ENCODE results near the gene ENO2. TPM values are rescaled to one million over a fixed set of nuclear protein-coding genes. Genes with fewer than 3 reads are reported as not detected.
A peak's percentile ranks its signal among the peaks of the same experiment; 100 is the strongest.

Gene ENO2
- total RNA-seq, 1 experiment from 2014 or later, result 138 TPM

DNA sequence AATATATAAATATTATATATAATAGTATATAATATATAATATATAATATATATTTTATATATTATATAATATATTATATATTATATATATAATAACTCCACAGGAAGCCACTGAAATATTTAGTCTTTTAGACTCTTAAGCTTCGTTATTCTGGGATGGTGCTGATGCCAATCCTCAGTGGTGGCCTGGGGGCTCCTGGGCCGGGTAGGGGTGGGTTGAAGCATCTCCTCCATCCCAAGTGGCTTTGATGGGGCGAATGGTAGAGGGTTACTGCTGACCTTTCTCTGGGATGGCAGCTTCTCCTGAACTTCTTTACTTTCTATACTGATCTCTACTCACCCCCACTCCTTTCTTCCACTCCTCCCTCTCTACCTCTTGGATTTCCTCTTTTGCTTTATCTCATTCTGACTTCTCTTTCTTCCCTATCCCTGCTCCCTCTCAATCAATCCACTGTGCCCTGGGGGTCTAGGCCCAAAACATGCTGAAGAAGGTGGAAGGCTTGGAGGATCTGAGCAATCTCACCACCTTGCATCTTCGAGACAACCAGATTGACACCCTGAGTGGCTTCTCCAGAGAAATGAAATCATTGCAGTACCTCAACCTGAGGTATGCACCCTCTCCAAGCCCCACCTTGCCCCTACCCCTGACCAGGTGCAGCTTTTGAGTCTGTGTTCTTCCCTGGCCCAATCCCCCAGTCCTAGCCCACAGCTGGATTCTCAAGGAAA, 4.8 kb upstream of the ENO2 start:
- intact Hi-C loops (cut with micrococcal nuclease; ENCODE audit: unreplicated experiment), result no loop called here
- TF ChIP-seq, protein P1, sequence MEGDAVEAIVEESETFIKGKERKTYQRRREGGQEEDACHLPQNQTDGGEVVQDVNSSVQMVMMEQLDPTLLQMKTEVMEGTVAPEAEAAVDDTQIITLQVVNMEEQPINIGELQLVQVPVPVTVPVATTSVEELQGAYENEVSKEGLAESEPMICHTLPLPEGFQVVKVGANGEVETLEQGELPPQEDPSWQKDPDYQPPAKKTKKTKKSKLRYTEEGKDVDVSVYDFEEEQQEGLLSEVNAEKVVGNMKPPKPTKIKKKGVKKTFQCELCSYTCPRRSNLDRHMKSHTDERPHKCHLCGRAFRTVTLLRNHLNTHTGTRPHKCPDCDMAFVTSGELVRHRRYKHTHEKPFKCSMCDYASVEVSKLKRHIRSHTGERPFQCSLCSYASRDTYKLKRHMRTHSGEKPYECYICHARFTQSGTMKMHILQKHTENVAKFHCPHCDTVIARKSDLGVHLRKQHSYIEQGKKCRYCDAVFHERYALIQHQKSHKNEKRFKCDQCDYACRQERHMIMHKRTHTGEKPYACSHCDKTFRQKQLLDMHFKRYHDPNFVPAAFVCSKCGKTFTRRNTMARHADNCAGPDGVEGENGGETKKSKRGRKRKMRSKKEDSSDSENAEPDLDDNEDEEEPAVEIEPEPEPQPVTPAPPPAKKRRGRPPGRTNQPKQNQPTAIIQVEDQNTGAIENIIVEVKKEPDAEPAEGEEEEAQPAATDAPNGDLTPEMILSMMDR (conservative IDR thresholded peaks at IDR 0.05; ENCODE audit: low read depth, low read length), result no peak
- TF ChIP-seq EZH2 (IDR thresholded peaks at IDR 0.05; ENCODE audit: borderline replicate concordance, low read depth, low read length, poor library complexity, severe bottlenecking), result no peak
- BruUV-seq (replicated peaks), result no TSS peak
- H3K36me3 ChIP-seq (ENCODE audit: insufficient read depth, low read length, poor library complexity, severe bottlenecking), result no peaks in the 10 kb centered on the region
- H3K4me1 ChIP-seq (ENCODE audit: insufficient read depth, low read length, poor library complexity, severe bottlenecking), result peaks cover 6% of the 10 kb centered on the region
- H3K4me3 ChIP-seq (ENCODE audit: low read depth, low read length, poor library complexity, severe bottlenecking), result no peak overlapping the region
- ChIA-PET POLR2A (ENCODE audit: low non-redundant PET) (no interaction called here), CTCF (no interaction called here)
- DNase-seq (ENCODE audit: low spot score), result no peak
- no peak overlapping the region for H3K27ac ChIP-seq (ENCODE audit: low read depth, low read length, poor library complexity, severe bottlenecking)
- no peaks in the 10 kb centered on the region for H3K9me3 ChIP-seq (ENCODE audit: low read depth, low read length, poor library complexity, severe bottlenecking)
- no peaks in the 10 kb centered on the region for H3K27me3 ChIP-seq (replicated peaks; ENCODE audit: insufficient read depth, low read depth, low read length, poor library complexity)

DNA sequence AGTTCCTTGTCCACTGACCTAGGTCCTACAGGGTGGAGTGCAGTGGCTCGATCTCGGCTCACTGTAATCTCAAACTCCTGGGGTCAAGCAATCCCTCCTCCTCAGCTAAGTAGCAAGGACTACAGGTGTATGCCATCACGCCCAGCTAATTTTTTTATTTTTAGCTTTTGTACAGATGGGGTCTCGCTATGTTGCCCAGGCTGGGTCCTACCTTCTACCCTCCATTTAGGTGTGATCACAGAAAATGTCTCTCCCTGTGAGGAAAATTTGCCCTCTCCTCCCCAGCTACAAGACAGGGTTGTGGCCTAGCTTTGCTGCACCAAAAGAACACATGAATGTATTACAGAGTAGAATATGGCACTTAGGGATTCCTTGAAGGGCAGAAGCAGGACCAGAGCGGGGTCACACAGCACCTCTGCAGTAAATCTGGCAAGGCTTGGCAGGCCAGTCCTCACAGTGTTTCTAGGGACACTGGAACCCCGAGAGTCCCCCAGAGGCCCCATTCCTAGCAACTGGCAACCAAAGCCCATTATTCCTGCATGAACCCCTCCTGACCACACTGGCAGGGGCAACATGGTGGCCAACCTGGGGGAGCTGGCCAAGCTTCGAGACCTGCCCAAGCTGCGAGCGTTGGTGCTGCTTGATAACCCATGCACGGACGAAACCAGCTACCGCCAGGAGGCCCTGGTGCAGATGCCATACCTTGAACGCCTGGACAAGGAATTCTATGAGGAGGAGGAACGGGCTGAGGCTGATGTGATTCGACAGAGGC, 2.0 kb upstream of the ENO2 start:
- H3K4me1 ChIP-seq (ENCODE audit: insufficient read depth, low read length, poor library complexity, severe bottlenecking), result peaks cover 13% of the 10 kb centered on the region
- peaks cover 17% of the 10 kb centered on the region for H3K36me3 ChIP-seq (ENCODE audit: insufficient read depth, low read length, poor library complexity, severe bottlenecking)
- TF ChIP-seq, protein P1 (conservative IDR thresholded peaks at IDR 0.05; ENCODE audit: low read depth, low read length), result no peak
- no peak for TF ChIP-seq EZH2 (IDR thresholded peaks at IDR 0.05; ENCODE audit: borderline replicate concordance, low read depth, low read length, poor library complexity, severe bottlenecking)
- CTCF ChIA-PET, result interaction anchor here (1.0 kb wide), 1 partner anchor 60 kb away, joined by 4 read pairs; the partner anchor contains the start of gene USP5
- POLR2A ChIA-PET (ENCODE audit: low non-redundant PET), result no interaction called here
- DNase-seq (ENCODE audit: low spot score), result no peak
- H3K27ac ChIP-seq (ENCODE audit: low read depth, low read length, poor library complexity, severe bottlenecking), result no peak overlapping the region
- intact Hi-C loops (cut with micrococcal nuclease; ENCODE audit: unreplicated experiment), result no loop called here
- H3K27me3 ChIP-seq (replicated peaks; ENCODE audit: insufficient read depth, low read depth, low read length, poor library complexity), result no peaks in the 10 kb centered on the region
- H3K4me3 ChIP-seq (ENCODE audit: low read depth, low read length, poor library complexity, severe bottlenecking), result no peak overlapping the region
- no peaks in the 10 kb centered on the region for H3K9me3 ChIP-seq (ENCODE audit: low read depth, low read length, poor library complexity, severe bottlenecking)
- BruUV-seq (replicated peaks), result no TSS peak

DNA sequence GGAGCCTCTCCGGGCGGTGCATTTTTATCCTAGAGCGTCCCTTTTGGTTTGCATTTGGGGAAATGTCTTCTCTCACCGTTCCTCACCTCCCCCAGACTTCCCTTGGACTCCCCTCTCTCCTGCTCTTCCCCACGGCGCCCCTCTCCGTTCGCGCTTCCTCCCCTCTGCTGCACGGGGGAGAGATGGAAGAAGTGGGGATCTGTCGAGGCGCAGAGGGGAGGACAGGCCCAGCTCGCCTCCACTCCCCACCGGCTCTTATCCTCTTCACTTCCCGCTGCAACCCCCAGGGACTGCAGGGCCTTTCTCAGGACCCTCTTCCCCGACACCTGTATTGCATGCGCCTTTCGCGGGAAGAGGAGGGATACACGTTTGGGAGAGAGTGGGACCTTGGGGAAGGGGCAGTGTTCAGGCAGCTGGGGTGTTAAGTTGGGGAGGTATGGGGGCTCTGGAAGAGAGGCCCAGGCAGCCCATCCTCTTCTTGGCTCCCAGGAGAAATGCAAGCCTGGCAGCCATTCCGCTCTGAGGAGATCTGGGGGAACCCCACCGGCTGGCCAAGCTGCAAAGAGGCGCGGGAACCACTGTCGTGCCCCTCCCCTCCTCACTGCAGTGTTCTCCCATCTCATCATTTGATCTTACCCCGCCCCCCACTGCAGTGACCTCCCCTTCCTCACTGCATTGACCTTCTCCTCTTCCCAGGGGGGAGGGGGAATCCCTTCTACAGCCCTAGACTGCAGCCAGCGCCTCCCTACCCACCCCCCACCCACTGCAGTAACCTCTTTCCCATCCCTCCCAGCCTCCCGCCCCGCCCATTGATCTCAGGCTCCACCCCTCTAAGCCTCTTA, 788 bp downstream of the ENO2 start:
- no peak for TF ChIP-seq EZH2 (IDR thresholded peaks at IDR 0.05; ENCODE audit: borderline replicate concordance, low read depth, low read length, poor library complexity, severe bottlenecking)
- TF ChIP-seq, protein P1 (conservative IDR thresholded peaks at IDR 0.05; ENCODE audit: low read depth, low read length), result no peak
- peak overlapping the region; percentile 97 for H3K4me3 ChIP-seq (ENCODE audit: low read depth, low read length, poor library complexity, severe bottlenecking)
- POLR2A ChIA-PET (ENCODE audit: low non-redundant PET), result no interaction called here
- DNase-seq (ENCODE audit: low spot score), result peak; percentile 88
- intact Hi-C loops (cut with micrococcal nuclease; ENCODE audit: unreplicated experiment), result no loop called here
- BruUV-seq (replicated peaks), result TSS peak; percentile 34
- peak overlapping the region; percentile 88 for H3K27ac ChIP-seq (ENCODE audit: low read depth, low read length, poor library complexity, severe bottlenecking)
- peaks cover 39% of the 10 kb centered on the region for H3K36me3 ChIP-seq (ENCODE audit: insufficient read depth, low read length, poor library complexity, severe bottlenecking)
- H3K9me3 ChIP-seq (ENCODE audit: low read depth, low read length, poor library complexity, severe bottlenecking), result no peaks in the 10 kb centered on the region
- CTCF ChIA-PET, result interaction anchor here (1.0 kb wide), 2 partner anchors 42 to 46 kb away, joined by 3 read pairs; partner anchors contain the start of gene SPSB2
- H3K4me1 ChIP-seq (ENCODE audit: insufficient read depth, low read length, poor library complexity, severe bottlenecking), result peaks cover 13% of the 10 kb centered on the region
- no peaks in the 10 kb centered on the region for H3K27me3 ChIP-seq (replicated peaks; ENCODE audit: insufficient read depth, low read depth, low read length, poor library complexity)

Measured in A673 (cell line).